A172 (cell line): ENCODE data around the gene ZNF865. TPM values are rescaled to one million over a fixed set of nuclear protein-coding genes. Genes with fewer than 3 reads are reported as not detected.

Experiments used
- DNase-seq: peaks from one replicate; pipeline ENCODE4 v3.0.0-alpha.2; 2015; ENCODE audit warnings: low spot score
- total RNA-seq: library from RNA; depleted of rRNA; stranded (reverse); fragments of >200 nt; shearing (Covaris generic); gene quantifications from 2 replicates; pipeline ENCODE4 v1.2.3, GENCODE V29; 2014

ZNF865 gene
- total RNA-seq, 1 experiment from 2014 or later = 1.4 TPM

- no peak for DNase-seq
Measured at GRCh38 chr19:55623561-55623960, 18.1 kb downstream of the ZNF865 start.

DNA sequence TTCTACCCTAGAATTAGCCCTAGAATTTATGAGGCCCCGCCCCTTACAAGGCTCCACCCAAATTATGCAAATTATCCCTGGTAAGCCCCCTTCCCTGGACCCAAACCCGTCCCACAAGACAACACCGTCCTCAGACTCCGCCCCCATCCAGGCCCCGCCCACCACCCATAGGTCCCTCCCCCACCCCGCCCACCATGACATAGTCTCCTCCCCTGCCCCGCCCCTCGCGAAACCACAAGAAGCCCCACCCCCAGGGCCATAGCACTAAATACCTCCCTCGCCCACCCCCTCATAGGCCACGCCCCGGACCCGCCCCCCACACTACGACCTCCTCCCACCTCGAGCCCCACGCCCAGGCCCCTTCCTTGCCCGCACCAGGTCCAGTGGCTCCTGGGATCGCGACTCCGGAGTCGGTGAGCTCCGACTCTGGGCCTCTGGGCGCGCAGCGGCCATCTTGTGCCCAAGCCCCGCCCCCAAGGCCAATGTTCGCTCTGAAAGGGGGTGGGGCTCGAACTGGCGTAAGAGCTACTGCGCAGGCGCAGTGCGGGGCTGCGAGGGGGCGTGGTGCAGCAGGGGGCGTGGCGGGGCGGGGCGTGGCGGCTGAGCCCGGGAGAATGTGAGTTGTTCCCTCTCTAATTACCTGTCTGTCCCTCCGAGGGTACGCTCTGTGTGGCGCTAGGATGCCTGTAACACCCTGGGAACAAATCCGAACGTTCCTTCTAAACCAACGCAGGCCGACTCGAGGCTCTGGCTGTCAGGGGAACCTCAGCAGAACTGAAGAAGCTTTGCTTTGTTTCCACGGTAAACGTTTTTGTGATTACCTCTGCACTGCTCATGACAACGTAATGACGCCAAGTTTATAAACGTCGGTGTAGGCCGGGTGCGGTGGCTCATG is 18.9 kb downstream of the ZNF865 start, which contains the start of gene ZNF784:
Gene ZNF784, minus strand, starts transcription at position 458 of the 895 bp plus-strand sequence. Its CDS starts 5 bp downstream, at position 453.
- DNase-seq = peak; percentile 89

DNA sequence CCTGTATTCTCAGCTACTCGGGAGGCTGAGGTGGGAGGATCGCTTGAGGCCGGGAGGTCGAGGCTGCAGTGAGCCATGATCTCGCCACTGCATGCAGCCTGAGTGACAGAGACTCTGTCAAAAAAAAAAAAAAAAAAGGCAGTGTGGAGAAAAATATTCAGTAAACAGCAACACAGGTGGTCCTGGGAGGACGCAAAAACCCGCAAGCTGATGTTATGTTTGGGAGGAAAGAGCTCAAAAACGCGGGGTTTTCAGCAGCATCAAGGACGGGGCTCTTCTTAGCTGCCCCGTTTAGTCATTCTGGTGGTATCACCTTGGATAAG is 19.5 kb downstream of the ZNF865 start:
- no peak for DNase-seq

GRCh38 chr19:55626350-55626749 is 20.9 kb downstream of the ZNF865 start:
- DNase-seq = no peak

DNA sequence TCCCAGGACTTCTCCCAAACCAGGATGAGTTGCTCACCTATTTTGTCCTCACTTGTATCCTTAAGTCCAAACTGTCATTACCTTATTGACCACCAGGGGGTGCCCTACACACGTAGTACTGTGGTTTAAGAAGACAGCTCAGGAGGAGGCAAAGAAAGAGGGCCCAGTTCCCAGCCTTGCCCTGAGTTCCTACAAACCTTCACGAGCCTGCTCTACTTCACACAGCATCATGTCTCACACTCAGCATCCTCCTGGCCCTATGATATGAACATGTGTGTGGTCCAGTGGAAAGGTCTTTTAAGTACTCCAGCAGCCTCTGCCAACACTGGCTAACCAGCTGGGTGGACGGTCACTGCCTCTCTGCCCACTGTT is 27.0 kb downstream of the ZNF865 start:
- peak; percentile 93 for DNase-seq

DNA sequence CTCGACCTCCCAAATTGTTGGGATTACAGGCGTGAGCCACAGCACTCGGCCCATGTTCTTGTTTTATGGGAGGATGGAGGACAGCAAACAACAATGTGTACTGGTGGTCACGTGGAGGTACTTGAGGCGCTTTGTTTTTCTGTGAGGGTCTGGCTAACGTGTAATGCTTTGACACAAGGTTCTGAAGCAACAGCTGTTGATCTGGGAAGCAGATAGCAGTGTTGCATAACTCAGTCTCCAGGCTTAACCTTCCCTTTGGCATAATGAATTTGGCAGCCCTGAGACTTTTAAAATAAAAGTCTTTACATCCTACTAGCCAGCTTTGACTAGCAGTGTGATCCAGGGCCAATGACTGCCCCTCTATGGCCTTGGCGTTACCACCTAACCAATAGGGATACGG is 28.4 kb downstream of the ZNF865 start:
- DNase-seq = no peak

DNA sequence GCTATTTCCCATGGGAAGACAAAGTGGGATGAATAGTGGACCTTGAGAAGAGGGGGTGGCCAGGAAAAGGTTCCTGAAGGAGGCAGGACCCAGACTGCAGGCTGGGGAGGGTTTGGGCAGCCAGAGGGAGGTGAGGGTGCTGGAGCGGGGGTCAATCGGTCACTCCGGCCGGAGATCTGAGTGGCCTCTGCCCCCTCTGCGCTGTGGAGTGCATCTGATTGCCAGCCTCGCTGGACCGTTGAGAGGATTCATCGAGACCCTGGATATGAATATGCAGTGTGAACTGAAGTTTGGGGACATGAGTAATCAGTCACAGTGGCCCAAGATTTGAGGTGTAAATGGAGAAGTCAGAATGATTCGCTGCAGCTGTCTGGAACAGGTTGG is 29.9 kb downstream of the ZNF865 start:
- no peak for DNase-seq

DNA sequence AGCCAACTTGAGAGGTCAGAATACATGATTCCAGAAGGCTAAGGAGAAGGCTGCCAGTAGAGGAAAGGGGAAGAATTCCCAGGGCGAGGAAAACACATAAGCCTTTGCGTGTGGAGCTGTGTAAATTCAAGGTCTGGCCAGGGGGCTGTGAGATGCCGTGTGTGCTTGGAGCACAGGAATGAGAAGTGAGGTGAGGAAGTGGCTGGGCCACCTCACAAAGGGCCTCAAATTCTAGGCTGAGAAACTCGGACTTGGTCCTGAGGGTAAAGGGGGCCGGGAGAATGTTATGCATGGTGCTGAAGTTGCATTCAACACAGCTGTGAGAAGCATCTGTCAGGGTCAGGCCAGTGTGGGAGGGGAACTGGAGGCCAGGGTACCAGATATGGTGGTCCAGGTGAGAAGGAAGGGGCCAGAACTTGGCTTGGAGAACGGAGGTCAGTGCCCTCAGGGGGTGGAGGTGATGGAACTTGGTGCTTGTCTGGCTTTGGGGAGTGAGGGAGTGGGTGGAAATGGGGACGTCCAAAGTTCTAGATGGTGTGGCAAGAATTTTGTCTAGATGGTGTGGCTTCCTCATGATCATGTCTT is 30.5 kb downstream of the ZNF865 start:
- DNase-seq = no peak

DNA sequence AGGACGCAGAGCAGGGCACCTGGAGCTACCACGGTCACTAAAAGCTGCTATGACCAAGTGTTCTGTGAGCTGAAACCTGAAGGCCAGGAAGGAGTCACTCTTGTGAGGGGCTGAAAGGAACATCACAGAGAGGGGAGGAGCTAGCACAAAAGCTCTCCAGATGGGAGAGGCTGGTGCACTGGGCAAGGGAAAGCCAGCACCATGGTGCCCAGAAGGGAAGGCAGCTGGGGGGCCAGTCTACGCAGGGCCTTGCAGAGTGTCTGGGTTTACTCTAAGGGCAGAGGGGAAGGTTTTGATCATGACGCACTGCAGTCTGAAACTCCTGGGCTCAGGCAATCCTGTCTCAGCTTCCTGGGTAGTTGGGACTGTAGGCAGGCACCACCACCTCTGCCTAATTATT is 31.3 kb downstream of the ZNF865 start:
- DNase-seq = no peak

GRCh38 chr19:55637534-55637933 is 32.1 kb downstream of the ZNF865 start:
- no peak for DNase-seq

DNA sequence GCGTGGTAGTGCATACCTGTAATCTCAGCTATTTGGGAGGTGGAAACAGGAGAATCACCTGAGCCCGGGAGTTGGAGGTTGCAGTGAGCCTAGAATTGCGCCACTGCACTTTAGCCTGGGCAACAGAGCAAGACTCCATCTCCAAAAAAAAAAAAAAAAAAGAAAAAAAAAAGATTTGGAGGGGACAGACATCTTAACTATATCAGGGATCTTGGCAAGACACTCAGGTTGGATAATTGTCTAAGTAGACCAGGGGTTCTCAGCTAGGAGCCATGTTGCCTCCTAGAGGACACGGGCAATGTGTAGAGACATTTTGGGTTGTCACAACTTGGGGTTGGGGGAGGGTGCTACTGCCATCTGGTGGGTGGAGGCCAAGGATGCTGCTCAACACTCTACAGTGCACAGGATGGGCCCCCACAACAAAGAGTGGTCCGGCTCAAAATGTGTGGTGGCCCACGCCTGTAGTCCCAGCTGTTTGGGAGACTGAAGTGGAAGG is 33.5 kb downstream of the ZNF865 start:
- peak; percentile 69 for DNase-seq

GRCh38 chr19:55640043-55640576 is 34.7 kb downstream of the ZNF865 start:
- no peak for DNase-seq

DNA sequence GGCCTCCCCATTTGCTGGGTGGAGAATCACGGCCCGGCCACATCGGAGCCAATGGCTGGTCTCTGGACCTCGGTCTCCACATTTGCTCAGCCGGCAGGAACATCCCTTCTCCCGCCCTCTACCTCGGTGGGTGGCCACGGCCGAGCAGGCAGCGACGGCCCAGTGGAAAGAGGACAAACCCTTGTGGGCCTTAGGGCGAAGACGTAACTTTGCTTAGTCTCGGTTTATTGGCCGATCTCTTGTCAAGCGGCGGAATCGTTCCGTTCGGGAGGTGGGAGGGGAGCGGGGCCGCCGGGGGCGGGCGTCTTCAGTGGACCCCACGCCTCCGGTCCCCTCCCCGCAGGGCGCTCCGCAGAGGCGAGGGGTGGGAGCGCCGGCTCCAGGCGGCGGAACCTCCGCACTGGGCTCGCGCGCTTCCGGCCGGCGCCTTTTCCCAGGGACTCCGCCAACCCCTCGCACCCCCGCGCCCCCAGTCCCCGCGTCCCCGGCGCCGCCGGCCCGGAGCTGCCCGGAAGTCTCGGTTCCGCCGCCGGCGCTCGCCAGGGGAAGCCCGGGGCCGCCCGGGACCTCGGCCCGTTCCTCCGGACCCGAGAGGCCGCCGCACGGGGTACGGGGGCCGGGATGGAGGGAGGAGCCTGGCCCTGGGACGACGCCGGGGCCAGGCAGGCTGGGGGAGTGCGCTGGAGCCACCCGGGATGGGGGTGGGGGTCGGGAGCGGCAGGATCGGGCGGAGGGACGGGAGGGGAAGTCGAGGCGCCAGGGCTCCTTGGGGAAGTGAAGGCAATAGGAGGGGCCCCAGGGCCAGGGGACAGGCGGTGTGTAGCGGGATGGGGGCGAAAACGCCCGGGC is 35.4 kb downstream of the ZNF865 start, which contains the start of gene ZNF580:
Gene ZNF580, plus strand, starts transcription at position 426 of the 849 bp plus-strand sequence. CDS start 1,507 bp downstream, outside the sequence.
- peak; percentile 46 for DNase-seq

GRCh38 chr19:55641426-55642152 is 36.1 kb downstream of the ZNF865 start:
- no peak for DNase-seq

- DNase-seq = no peak
Measured at GRCh38 chr19:55642153-55643002, 36.9 kb downstream of the ZNF865 start.

- DNase-seq = peak; percentile 66
Measured at GRCh38 chr19:55643003-55643886, 37.8 kb downstream of the ZNF865 start, which contains the start of gene ZNF581. TSS of gene ZNF581 (plus strand) at chr19:55643649. CDS start at chr19:55644572, 923 bp downstream.

- no peak for DNase-seq
Measured at GRCh38 chr19:55643887-55644176, 38.4 kb downstream of the ZNF865 start.

GRCh38 chr19:55644191-55644833 is 38.9 kb downstream of the ZNF865 start:
- no peak for DNase-seq
